Nephron progenitor cell (in vitro differentiated cells): ENCODE measurements around the gene EPS8L2.

Experiments
- DNase-seq: peaks from one replicate; pipeline ENCODE4 v3.0.0; 2021
- H3K27ac Mint-ChIP-seq: 2 replicates; pipeline ENCODE4 v1.8.0; 2021; ENCODE audit warnings: mild to moderate bottlenecking, moderate library complexity, mixed read lengths
- H3K27me3 Mint-ChIP-seq: 2 replicates; pipeline ENCODE4 v1.8.0; 2021; ENCODE audit warnings: mild to moderate bottlenecking, low read depth, mixed read lengths; ENCODE audit not compliant: poor library complexity
- H3K36me3 Mint-ChIP-seq: 2 replicates; pipeline ENCODE4 v1.8.0; 2021; ENCODE audit warnings: low read depth, mixed read lengths
- H3K4me1 Mint-ChIP-seq: 2 replicates; pipeline ENCODE4 v1.8.0; 2021; ENCODE audit warnings: mixed read lengths
- H3K4me3 Mint-ChIP-seq: 2 replicates; pipeline ENCODE4 v1.8.0; 2021; ENCODE audit warnings: mild to moderate bottlenecking, moderate library complexity, mixed read lengths
- H3K9me3 Mint-ChIP-seq: 2 replicates; pipeline ENCODE4 v1.8.0; 2021; ENCODE audit warnings: mild to moderate bottlenecking, moderate library complexity, mixed read lengths
- CTCF ChIP-seq: fragments of 200-600 bp; sonication (generic); IDR thresholded peaks from 2 replicates; pipeline ENCODE4 v1.5.0; 2021; ENCODE audit warnings: antibody characterized with exemption

Gene EPS8L2

GRCh38 chr11:708511-708910, 2.5 kb downstream of the EPS8L2 start:
- no peak for TF ChIP-seq CTCF
- no peaks in the 10 kb centered on the region for H3K36me3 Mint-ChIP-seq
- no peak overlapping the region for H3K27ac Mint-ChIP-seq
- peaks cover 23% of the 10 kb centered on the region for H3K27me3 Mint-ChIP-seq
- H3K4me3 Mint-ChIP-seq = no peak overlapping the region
- peaks cover 23% of the 10 kb centered on the region for H3K4me1 Mint-ChIP-seq
- no peaks in the 10 kb centered on the region for H3K9me3 Mint-ChIP-seq
- no peak for DNase-seq

GRCh38 chr11:709109-709997, 3.3 kb downstream of the EPS8L2 start:
- Mint-ChIP-seq H3K4me1 (peaks cover 23% of the 10 kb centered on the region), H3K36me3 (no peaks in the 10 kb centered on the region), H3K27ac (no peak overlapping the region), H3K4me3 (no peak overlapping the region), H3K27me3 (peaks cover 23% of the 10 kb centered on the region), H3K9me3 (peaks cover 5% of the 10 kb centered on the region)
- no peak for TF ChIP-seq CTCF
- DNase-seq = no peak

GRCh38 chr11:714436-714835, 8.4 kb downstream of the EPS8L2 start:
- Mint-ChIP-seq H3K4me3 (no peak overlapping the region), H3K36me3 (no peaks in the 10 kb centered on the region), H3K4me1 (peaks cover 18% of the 10 kb centered on the region), H3K27me3 (peaks cover 34% of the 10 kb centered on the region), H3K27ac (no peak overlapping the region), H3K9me3 (peaks cover 24% of the 10 kb centered on the region)
- no peak for TF ChIP-seq CTCF
- no peak for DNase-seq

- no peak overlapping the region for H3K27ac Mint-ChIP-seq
- peak overlapping the region; percentile 50 for H3K4me3 Mint-ChIP-seq
Measured at GRCh38 chr11:719214-720016, 13.4 kb downstream of the EPS8L2 start.

GRCh38 chr11:720017-720641, 14.1 kb downstream of the EPS8L2 start:
- H3K9me3 Mint-ChIP-seq = peaks cover 11% of the 10 kb centered on the region
- H3K4me1 Mint-ChIP-seq = peaks cover 15% of the 10 kb centered on the region
- peak overlapping the region; percentile 38 for H3K4me3 Mint-ChIP-seq
- no peak for TF ChIP-seq CTCF
- H3K27ac Mint-ChIP-seq = no peak overlapping the region
- peaks cover 75% of the 10 kb centered on the region for H3K27me3 Mint-ChIP-seq
- H3K36me3 Mint-ChIP-seq = no peaks in the 10 kb centered on the region
- no peak for DNase-seq

More at GRCh38 chr11:719214-720016, 13.4 kb downstream of the EPS8L2 start:
- no peak for DNase-seq
- Mint-ChIP-seq H3K27me3 (peaks cover 72% of the 10 kb centered on the region), H3K36me3 (no peaks in the 10 kb centered on the region), H3K9me3 (peaks cover 18% of the 10 kb centered on the region), H3K4me1 (peaks cover 12% of the 10 kb centered on the region)
- no peak for TF ChIP-seq CTCF
